Osteocyte (in vitro differentiated cells): ENCODE measurements around the gene OTOP3. TPM values are rescaled to one million over a fixed set of nuclear protein-coding genes. Genes with fewer than 3 reads are reported as not detected.
"Not testable (repeated sequence)": the region's sequence is repeated elsewhere in the genome, so short reads cannot be mapped to it uniquely, and the experiment has no call there.

Source experiments
- DNase-seq: peaks from one replicate; pipeline ENCODE4 v3.0.0; 2021; ENCODE audit warnings: mixed read lengths; ENCODE audit not compliant: unreplicated experiment; ENCODE audit errors: extremely low spot score
- H3K27ac Mint-ChIP-seq: one replicate; pipeline ENCODE4 v1.8.0; 2021; ENCODE audit warnings: mild to moderate bottlenecking, mixed read lengths; ENCODE audit not compliant: unreplicated experiment
- H3K27me3 Mint-ChIP-seq: one replicate; pipeline ENCODE4 v1.8.0; 2021; ENCODE audit warnings: mixed read lengths; ENCODE audit not compliant: unreplicated experiment
- H3K36me3 Mint-ChIP-seq: one replicate; pipeline ENCODE4 v1.8.0; 2021; ENCODE audit warnings: mixed read lengths; ENCODE audit not compliant: unreplicated experiment
- H3K4me1 Mint-ChIP-seq: one replicate; pipeline ENCODE4 v1.8.0; 2021; ENCODE audit warnings: mixed read lengths; ENCODE audit not compliant: unreplicated experiment
- H3K4me3 Mint-ChIP-seq: one replicate; pipeline ENCODE4 v1.8.0; 2021; ENCODE audit warnings: mild to moderate bottlenecking, moderate library complexity, mixed read lengths; ENCODE audit not compliant: unreplicated experiment
- H3K9me3 Mint-ChIP-seq: one replicate; pipeline ENCODE4 v1.8.0; 2021; ENCODE audit warnings: mixed read lengths; ENCODE audit not compliant: unreplicated experiment
- CTCF ChIP-seq: fragments of 200-600 bp; sonication (generic); IDR thresholded peaks from 2 replicates; pipeline ENCODE4 v1.5.0; 2021; ENCODE audit warnings: antibody characterized with exemption, mild to moderate bottlenecking, moderate library complexity
- total RNA-seq: library from RNA; stranded (reverse); gene quantifications from 2 replicates; pipeline ENCODE4 v1.2.1, GENCODE V29; 2021

OTOP3 gene
- total RNA-seq, 1 donor from 2014 or later = not detected

- Mint-ChIP-seq H3K36me3 (no peaks in the 10 kb centered on the region), H3K4me1 (no peaks in the 10 kb centered on the region), H3K4me3 (no peak overlapping the region), H3K27me3 (peaks cover 35% of the 10 kb centered on the region), H3K9me3 (no peaks in the 10 kb centered on the region), H3K27ac (no peak overlapping the region)
- DNase-seq = peak; percentile 83
- TF ChIP-seq CTCF = no peak
Observed at GRCh38 chr17:74907012-74907411, 28.7 kb upstream of the OTOP3 start.

GRCh38 chr17:74909097-74909496 lies 26.6 kb upstream of the OTOP3 start:
- not testable (repeated sequence) for H3K36me3 Mint-ChIP-seq, H3K9me3 Mint-ChIP-seq, H3K4me3 Mint-ChIP-seq, DNase-seq, H3K4me1 Mint-ChIP-seq, H3K27ac Mint-ChIP-seq
- peaks cover 40% of the 10 kb centered on the region for H3K27me3 Mint-ChIP-seq

GRCh38 chr17:74911423-74911822 lies 24.3 kb upstream of the OTOP3 start:
- H3K27ac Mint-ChIP-seq = not testable (repeated sequence)

GRCh38 chr17:74916136-74916850 lies 19.4 kb upstream of the OTOP3 start:
- no peak for DNase-seq
- H3K36me3 Mint-ChIP-seq = no peaks in the 10 kb centered on the region
- peaks cover 8% of the 10 kb centered on the region for H3K27me3 Mint-ChIP-seq
- no peak overlapping the region for H3K27ac Mint-ChIP-seq
- no peaks in the 10 kb centered on the region for H3K4me1 Mint-ChIP-seq
- no peak overlapping the region for H3K4me3 Mint-ChIP-seq
- TF ChIP-seq CTCF = no peak
- no peaks in the 10 kb centered on the region for H3K9me3 Mint-ChIP-seq

More at GRCh38 chr17:74911423-74911822, 24.3 kb upstream of the OTOP3 start:
- DNase-seq, H3K9me3 Mint-ChIP-seq, H3K4me3 Mint-ChIP-seq, H3K4me1 Mint-ChIP-seq, H3K36me3 Mint-ChIP-seq: not testable (repeated sequence)
- H3K27me3 Mint-ChIP-seq = peaks cover 40% of the 10 kb centered on the region

- H3K4me1 Mint-ChIP-seq = no peaks in the 10 kb centered on the region
- no peaks in the 10 kb centered on the region for H3K36me3 Mint-ChIP-seq
- H3K27ac Mint-ChIP-seq = no peak overlapping the region
- no peaks in the 10 kb centered on the region for H3K9me3 Mint-ChIP-seq
- H3K27me3 Mint-ChIP-seq = peaks cover 8% of the 10 kb centered on the region
- no peak for TF ChIP-seq CTCF
- no peak overlapping the region for H3K4me3 Mint-ChIP-seq
- no peak for DNase-seq
Observed at GRCh38 chr17:74916851-74917199, 18.9 kb upstream of the OTOP3 start.

- no peak for TF ChIP-seq CTCF
- DNase-seq = no peak
- no peaks in the 10 kb centered on the region for H3K9me3 Mint-ChIP-seq
- H3K36me3 Mint-ChIP-seq = no peaks in the 10 kb centered on the region
- H3K4me3 Mint-ChIP-seq = no peak overlapping the region
- H3K27ac Mint-ChIP-seq = no peak overlapping the region
- peaks cover 7% of the 10 kb centered on the region for H3K27me3 Mint-ChIP-seq
- H3K4me1 Mint-ChIP-seq = no peaks in the 10 kb centered on the region
Observed at GRCh38 chr17:74917430-74917829, 18.3 kb upstream of the OTOP3 start.
